Tibial nerve (tissue), 4 donors: ENCODE data around the gene RNF111. TPM values are rescaled to one million over a fixed set of nuclear protein-coding genes. Genes with fewer than 3 reads are reported as not detected.

Experiments used
- DNase-seq, 2 donors: peaks; one replicate each; pipeline ENCODE4 v3.0.0-alpha.2; 2019; ENCODE audit warnings: low spot score in 2 of 2
- H3K27ac ChIP-seq, 4 donors: fragments of 200-600 bp; sonication (generic) in 3 of 4; one replicate each; pipeline ENCODE4 v1.5.1; 2017 to 2019; ENCODE audit warnings: mild to moderate bottlenecking in 1 of 4
- H3K27me3 ChIP-seq, 2 donors: fragments of 200-600 bp; sonication (generic) in 1 of 2; one replicate each; pipeline versions ENCODE4 v1.5.1 to v1.6.0; 2017 to 2019
- H3K36me3 ChIP-seq, 3 donors: fragments of 200-600 bp; sonication (generic); one replicate each; pipeline ENCODE4 v1.5.1; 2018 to 2019
- H3K4me1 ChIP-seq, 4 donors: fragments of 200-600 bp; sonication (generic) in 3 of 4; one replicate each; pipeline ENCODE4 v1.5.1; 2017 to 2019
- H3K4me3 ChIP-seq, 4 donors: fragments of 200-600 bp; sonication (generic) in 3 of 4; one replicate each; pipeline ENCODE4 v1.5.1; 2017 to 2019; ENCODE audit warnings: mild to moderate bottlenecking in 1 of 4, moderate library complexity in 1 of 4
- H3K9me3 ChIP-seq, 4 donors: fragments of 200-600 bp; sonication (generic) in 3 of 4; one replicate each; pipeline ENCODE4 v1.5.1; 2017 to 2019
- CTCF ChIP-seq, 5 experiments: fragments of 200-600 bp in 3 of 5; fragments of 450-650 bp in 2 of 5; sonication (generic) in 3 of 5; IDR thresholded peaks; one replicate each; pipeline ENCODE4 v1.5.1; 2016 to 2019; ENCODE audit warnings: antibody characterized with exemption in 5 of 5, mild to moderate bottlenecking in 3 of 5, moderate library complexity in 2 of 5
- EP300 ChIP-seq, 2 donors: sonication (generic); formaldehyde crosslinking; IDR thresholded peaks; one replicate each; pipeline ENCODE4 v1.6.1; 2017; ENCODE audit warnings: antibody characterized with exemption in 2 of 2, mild to moderate bottlenecking in 1 of 2
- POLR2A ChIP-seq, 2 donors: fragments of 450-650 bp; IDR thresholded peaks; one replicate each; pipeline ENCODE4 v1.6.1; 2017; ENCODE audit warnings: antibody characterized with exemption in 2 of 2, mild to moderate bottlenecking in 2 of 2, moderate library complexity in 2 of 2
- WGBS, 2 donors: methylation state at CpG; one replicate each; pipeline ENCODE4 v1.1.5; 2018; 5-methylcytosine and 5-hydroxymethylcytosine counted together
- total RNA-seq, 4 donors: library from RNA; depleted of rRNA; stranded (reverse); fragments of >200 nt; gene quantifications; one replicate each; pipeline ENCODE4 v1.1.0, GENCODE V29; 2016

The RNF111 gene
- total RNA-seq, 4 donors from 2014 or later = 18.8 to 30.3 (median 20.6) TPM

- Histone ChIP-seq H3K27me3 (no peaks in the 10 kb centered on the region), H3K27ac (no peak overlapping the region), H3K4me1 (peaks cover 0 to 19% (median 0%) of the 10 kb centered on the region in 4 donors), H3K4me3 (no peak overlapping the region), H3K36me3 (peaks cover 0 to 12% (median 0%) of the 10 kb centered on the region in 3 donors), H3K9me3 (no peaks in the 10 kb centered on the region)
- TF ChIP-seq CTCF (IDR thresholded peaks at IDR 0.05) (no peak), EP300 (IDR thresholded peaks at IDR 0.05) (no peak), POLR2A (IDR thresholded peaks at IDR 0.05) (no peak)
- WGBS, 2 donors = 90 to 97% methylated on average over 2 of the region's 2 CpGs
- DNase-seq = no peak
Observed at GRCh38 chr15:59017449-59017848, 30.0 kb downstream of the RNF111 start.

- Histone ChIP-seq H3K27me3 (no peaks in the 10 kb centered on the region), H3K4me1 (peaks cover 0 to 12% (median 0%) of the 10 kb centered on the region in 4 donors), H3K4me3 (no peak overlapping the region), H3K36me3 (peaks cover 0 to 18% (median 0%) of the 10 kb centered on the region in 3 donors), H3K9me3 (no peaks in the 10 kb centered on the region), H3K27ac (no peak overlapping the region)
- DNase-seq = no peak
- WGBS, 2 donors = 88 to 89% methylated on average over 5 of the region's 5 CpGs
- TF ChIP-seq EP300 (IDR thresholded peaks at IDR 0.05) (no peak), CTCF (IDR thresholded peaks at IDR 0.05) (no peak), POLR2A (IDR thresholded peaks at IDR 0.05) (no peak)
Observed at GRCh38 chr15:59018833-59019232, 31.4 kb downstream of the RNF111 start.

- H3K4me3 ChIP-seq = no peak overlapping the region
Observed at GRCh38 chr15:59020322-59020721, 32.9 kb downstream of the RNF111 start.

GRCh38 chr15:59022188-59022587 is 34.7 kb downstream of the RNF111 start:
- H3K27ac ChIP-seq = no peak overlapping the region
- H3K36me3 ChIP-seq = peaks cover 0 to 15% (median 0%) of the 10 kb centered on the region in 3 donors
- no peaks in the 10 kb centered on the region for H3K27me3 ChIP-seq
- 91 to 100% methylated on average over 1 of the region's 1 CpG for WGBS, 2 donors
- no peak for DNase-seq
- peaks cover 0 to 6% (median 0%) of the 10 kb centered on the region in 4 donors for H3K4me1 ChIP-seq
- no peaks in the 10 kb centered on the region for H3K9me3 ChIP-seq
- no peak overlapping the region for H3K4me3 ChIP-seq
- TF ChIP-seq CTCF (IDR thresholded peaks at IDR 0.05) (no peak), EP300 (IDR thresholded peaks at IDR 0.05) (no peak), POLR2A (IDR thresholded peaks at IDR 0.05) (no peak)

More at GRCh38 chr15:59020322-59020721, 32.9 kb downstream of the RNF111 start:
- Histone ChIP-seq H3K27ac (no peak overlapping the region), H3K4me1 (peaks cover 0 to 7% (median 0%) of the 10 kb centered on the region in 4 donors), H3K27me3 (no peaks in the 10 kb centered on the region), H3K9me3 (no peaks in the 10 kb centered on the region), H3K36me3 (peaks cover 0 to 24% (median 0%) of the 10 kb centered on the region in 3 donors)
- no peak for DNase-seq
- no peak for TF ChIP-seq EP300 (IDR thresholded peaks at IDR 0.05)
- TF ChIP-seq CTCF (IDR thresholded peaks at IDR 0.05) = no peak
- TF ChIP-seq POLR2A (IDR thresholded peaks at IDR 0.05) = no peak

GRCh38 chr15:59026207-59026606 is 38.7 kb downstream of the RNF111 start:
- Histone ChIP-seq H3K27ac (no peak overlapping the region), H3K4me1 (peaks cover 0 to 11% (median 0%) of the 10 kb centered on the region in 4 donors), H3K27me3 (no peaks in the 10 kb centered on the region), H3K36me3 (peaks cover 0 to 21% (median 0%) of the 10 kb centered on the region in 3 donors), H3K9me3 (no peaks in the 10 kb centered on the region), H3K4me3 (no peak overlapping the region)
- no peak for DNase-seq
- TF ChIP-seq CTCF (IDR thresholded peaks at IDR 0.05) = no peak
- TF ChIP-seq POLR2A (IDR thresholded peaks at IDR 0.05) = no peak
- no peak for TF ChIP-seq EP300 (IDR thresholded peaks at IDR 0.05)
- 65 to 68% methylated on average over 3 of the region's 3 CpGs for WGBS, 2 donors
